Activated CD4-positive, alpha-beta memory T cell treated with anti-CD3 and anti-CD28 coated beads for 36 hours (primary cell): Measurements from ENCODE around the gene FOS. TPM values are rescaled to one million over a fixed set of nuclear protein-coding genes. Genes with fewer than 3 reads are reported as not detected.

Source experiments
- CTCF ChIA-PET: fragments of 350-600 bp; sonication (Branson Sonifier 250); formaldehyde crosslinking; loops from one replicate; lab custom pipeline; 2021; ENCODE audit warnings: antibody characterized with exemption, inconsistent platforms; lab: Charles Lee
- POLR2A ChIA-PET: fragments of 350-600 bp; sonication (Branson Sonifier 250); formaldehyde crosslinking; loops from one replicate; lab custom pipeline; 2021; ENCODE audit warnings: antibody characterized with exemption; lab: Charles Lee
- DNase-seq: peaks from one replicate; pipeline ENCODE4 v3.0.0-alpha.2; 2020
- H3K27ac Mint-ChIP-seq: one replicate; pipeline ENCODE4 v1.8.0; 2021; ENCODE audit warnings: mixed read lengths
- H3K27me3 Mint-ChIP-seq: one replicate; pipeline ENCODE4 v1.8.0; 2021; ENCODE audit warnings: mixed read lengths
- H3K36me3 Mint-ChIP-seq: one replicate; pipeline ENCODE4 v1.8.0; 2021; ENCODE audit warnings: mixed read lengths
- H3K4me1 Mint-ChIP-seq: one replicate; pipeline ENCODE4 v1.8.0; 2021; ENCODE audit warnings: low read depth, mixed read lengths
- H3K4me3 Mint-ChIP-seq: one replicate; pipeline ENCODE4 v1.8.0; 2021; ENCODE audit warnings: mild to moderate bottlenecking, mixed read lengths
- H3K9me3 Mint-ChIP-seq: one replicate; pipeline ENCODE4 v1.8.0; 2021; ENCODE audit warnings: mixed read lengths
- intact Hi-C: fragments of 100-400 bp; cut with micrococcal nuclease; formaldehyde crosslinking; loops from one replicate; pipeline ENCODE4 v1.15.1; 2023
- total RNA-seq, 2 experiments: library from RNA; stranded (reverse); gene quantifications; one replicate each; pipeline ENCODE4 v1.2.3, GENCODE V29; 2021

Gene FOS
- total RNA-seq, 2 experiments from 2014 or later, result 21.1 to 26.7 TPM

GRCh38 chr14:75268633-75269550 lies 9.7 kb upstream of the FOS start:
- Mint-ChIP-seq H3K27me3 (peaks cover 4% of the 10 kb centered on the region), H3K9me3 (no peaks in the 10 kb centered on the region), H3K4me3 (no peak overlapping the region), H3K36me3 (no peaks in the 10 kb centered on the region), H3K27ac (no peak overlapping the region), H3K4me1 (peaks cover 3% of the 10 kb centered on the region)
- intact Hi-C loops, result no loop called here
- ChIA-PET POLR2A (no interaction called here), CTCF (interaction anchor here (1.1 kb wide), 1 partner anchor 35 kb away, joined by 3 read pairs; no protein-coding TSS in a partner anchor)
- no peak for DNase-seq

DNA sequence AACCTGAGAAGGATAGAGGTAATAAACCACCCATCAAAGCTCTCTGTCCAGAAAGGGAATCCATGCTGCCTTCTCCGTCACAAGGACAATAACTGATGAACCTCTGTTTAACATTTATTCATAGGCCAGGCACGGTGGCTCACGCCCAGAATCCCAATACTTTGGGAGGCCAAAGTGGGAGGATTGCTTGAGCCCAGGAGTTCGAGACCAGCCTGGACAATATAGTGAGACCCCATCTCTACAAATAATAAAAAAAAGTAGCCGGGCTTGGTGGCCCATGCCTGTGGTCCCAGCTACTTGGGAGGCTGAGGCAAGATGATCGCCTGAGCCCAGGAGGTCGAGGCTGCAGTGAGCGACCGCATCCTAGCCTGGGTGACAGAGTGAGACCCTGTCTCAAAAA lies 7.1 kb upstream of the FOS start:
- no peak overlapping the region for H3K4me3 Mint-ChIP-seq
- H3K4me1 Mint-ChIP-seq, result peaks cover 18% of the 10 kb centered on the region
- no peaks in the 10 kb centered on the region for H3K36me3 Mint-ChIP-seq
- CTCF ChIA-PET, result interaction anchor here (1.3 kb wide), 1 partner anchor 25 kb away, joined by 4 read pairs; no protein-coding TSS in a partner anchor
- peaks cover 12% of the 10 kb centered on the region for H3K27me3 Mint-ChIP-seq
- intact Hi-C loops, result no loop called here
- H3K9me3 Mint-ChIP-seq, result no peaks in the 10 kb centered on the region
- no peak for DNase-seq
- POLR2A ChIA-PET, result interaction anchor here (0.6 kb wide), 1 partner anchor 23 kb away, joined by 3 read pairs; no protein-coding TSS in a partner anchor
- H3K27ac Mint-ChIP-seq, result no peak overlapping the region

GRCh38 chr14:75273272-75274049 lies 5.2 kb upstream of the FOS start:
- Mint-ChIP-seq H3K27me3 (peaks cover 15% of the 10 kb centered on the region), H3K4me3 (no peak overlapping the region), H3K9me3 (no peaks in the 10 kb centered on the region), H3K27ac (no peak overlapping the region), H3K36me3 (no peaks in the 10 kb centered on the region), H3K4me1 (peaks cover 26% of the 10 kb centered on the region)
- DNase-seq, result no peak
- intact Hi-C loops, result no loop called here
- ChIA-PET CTCF (interaction anchor here (1.4 kb wide), 2 partner anchors 8 to 15 kb away, joined by 3 read pairs; no protein-coding TSS in a partner anchor), POLR2A (interaction anchor here (1.8 kb wide), 1 partner anchor 15 kb away, joined by 6 read pairs; no protein-coding TSS in a partner anchor)

DNA sequence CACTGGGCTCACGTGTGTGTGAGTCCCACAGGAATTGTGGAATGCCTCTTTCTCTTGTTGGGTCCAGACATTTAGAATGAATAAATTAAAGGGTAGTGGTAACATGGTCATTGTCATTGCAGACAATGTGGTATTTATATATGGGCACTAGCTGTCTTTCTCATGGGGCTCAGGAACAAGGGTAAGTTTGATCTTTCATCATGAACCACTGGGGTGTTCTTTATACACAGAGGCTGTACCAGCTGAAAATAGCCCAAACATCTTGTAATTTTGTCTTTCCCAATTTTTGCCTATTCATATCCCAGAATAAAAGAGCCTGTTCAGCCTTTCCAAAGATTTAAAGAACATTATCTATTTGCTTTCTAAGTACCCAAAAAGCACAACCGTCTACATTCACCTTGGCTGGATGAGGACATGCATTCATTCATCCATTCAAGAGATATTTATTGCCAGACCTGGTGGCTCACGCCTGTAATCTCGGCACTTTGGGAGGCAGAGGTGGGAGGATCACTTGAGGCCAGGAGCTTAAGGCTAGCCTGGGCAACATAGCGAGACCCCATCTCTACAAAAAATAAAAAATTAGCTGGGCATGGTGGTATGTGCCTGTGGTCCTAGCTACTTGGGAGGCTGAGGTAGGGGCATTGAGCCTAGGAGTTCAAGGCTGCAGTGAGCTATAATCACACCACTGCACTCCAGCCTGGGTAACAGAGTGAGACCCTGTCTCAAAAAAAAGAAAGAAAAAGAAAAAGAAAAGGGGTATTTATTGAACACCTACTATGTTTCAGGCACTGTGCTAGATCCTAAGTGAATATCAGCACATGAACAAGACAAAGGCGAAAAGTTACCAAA lies 4.4 kb upstream of the FOS start:
- H3K4me1 Mint-ChIP-seq, result peaks cover 27% of the 10 kb centered on the region
- CTCF ChIA-PET, result interaction anchor here (1.4 kb wide), 2 partner anchors 9 to 16 kb away, joined by 3 read pairs; no protein-coding TSS in a partner anchor

GRCh38 chr14:75274899-75275569 lies 3.6 kb upstream of the FOS start:
- H3K4me3 Mint-ChIP-seq, result no peak overlapping the region
- H3K27ac Mint-ChIP-seq, result no peak overlapping the region
- peaks cover 8% of the 10 kb centered on the region for H3K36me3 Mint-ChIP-seq
- DNase-seq, result peak; percentile 46
- peaks cover 15% of the 10 kb centered on the region for H3K27me3 Mint-ChIP-seq
- no peaks in the 10 kb centered on the region for H3K9me3 Mint-ChIP-seq
- intact Hi-C loops, result no loop called here
- ChIA-PET POLR2A (no interaction called here), CTCF (interaction anchor here (1.4 kb wide), 1 partner anchor 10 kb away, joined by 3 read pairs; no protein-coding TSS in a partner anchor)
- peaks cover 34% of the 10 kb centered on the region for H3K4me1 Mint-ChIP-seq

More for the DNA sequence above, 4.4 kb upstream of the FOS start:
- no peak for DNase-seq
- intact Hi-C loops, result no loop called here
- no peak overlapping the region for H3K4me3 Mint-ChIP-seq
- POLR2A ChIA-PET, result interaction anchor here (1.8 kb wide), 1 partner anchor 15 kb away, joined by 6 read pairs; no protein-coding TSS in a partner anchor
- peaks cover 15% of the 10 kb centered on the region for H3K27me3 Mint-ChIP-seq
- peaks cover 1% of the 10 kb centered on the region for H3K36me3 Mint-ChIP-seq
- no peaks in the 10 kb centered on the region for H3K9me3 Mint-ChIP-seq
- H3K27ac Mint-ChIP-seq, result no peak overlapping the region

GRCh38 chr14:75275598-75275997 lies 3.0 kb upstream of the FOS start:
- CTCF ChIA-PET, result no interaction called here
- H3K27ac Mint-ChIP-seq, result no peak overlapping the region

GRCh38 chr14:75277008-75277814 lies 1.4 kb upstream of the FOS start:
- Mint-ChIP-seq H3K27ac (no peak overlapping the region), H3K4me1 (peaks cover 48% of the 10 kb centered on the region), H3K9me3 (no peaks in the 10 kb centered on the region), H3K36me3 (peaks cover 25% of the 10 kb centered on the region), H3K4me3 (peak overlapping the region; percentile 92), H3K27me3 (peaks cover 15% of the 10 kb centered on the region)
- intact Hi-C loops, result no loop called here
- POLR2A ChIA-PET, result interaction anchor here (1.1 to 1.8 kb wide), 4 partner anchors 12 to 30 kb away, joined by 3 to 8 read pairs (median 6); no protein-coding TSS in a partner anchor
- CTCF ChIA-PET, result interaction anchor here (1.7 kb wide), 1 partner anchor 17 kb away, joined by 7 read pairs; no protein-coding TSS in a partner anchor
- peak; percentile 69 for DNase-seq

More at GRCh38 chr14:75275598-75275997, 3.0 kb upstream of the FOS start:
- intact Hi-C loops, result no loop called here
- Mint-ChIP-seq H3K4me1 (peaks cover 38% of the 10 kb centered on the region), H3K36me3 (peaks cover 13% of the 10 kb centered on the region), H3K9me3 (no peaks in the 10 kb centered on the region), H3K27me3 (peaks cover 15% of the 10 kb centered on the region), H3K4me3 (no peak overlapping the region)
- POLR2A ChIA-PET, result no interaction called here
- no peak for DNase-seq

- DNase-seq, result no peak
- Mint-ChIP-seq H3K27me3 (peaks cover 15% of the 10 kb centered on the region), H3K27ac (peak overlapping the region; percentile 23), H3K9me3 (no peaks in the 10 kb centered on the region), H3K36me3 (peaks cover 25% of the 10 kb centered on the region), H3K4me1 (peaks cover 48% of the 10 kb centered on the region), H3K4me3 (peak overlapping the region; percentile 92)
- CTCF ChIA-PET, result interaction anchor here (0.5 to 1.7 kb wide), 2 partner anchors 17 to 156 kb away, joined by 4 to 7 read pairs; no protein-coding TSS in a partner anchor
- intact Hi-C loops, result loop anchor here (1.0 kb wide), 4 partner anchors 16 to 102 kb away; partner anchors contain the start of gene TMED10
- POLR2A ChIA-PET, result interaction anchor here (0.8 to 1.8 kb wide), 11 partner anchors 10 to 121 kb away, joined by 3 to 11 read pairs (median 5); no protein-coding TSS in a partner anchor
Measured at GRCh38 chr14:75277815-75278421, 710 bp upstream of the FOS start.

DNA sequence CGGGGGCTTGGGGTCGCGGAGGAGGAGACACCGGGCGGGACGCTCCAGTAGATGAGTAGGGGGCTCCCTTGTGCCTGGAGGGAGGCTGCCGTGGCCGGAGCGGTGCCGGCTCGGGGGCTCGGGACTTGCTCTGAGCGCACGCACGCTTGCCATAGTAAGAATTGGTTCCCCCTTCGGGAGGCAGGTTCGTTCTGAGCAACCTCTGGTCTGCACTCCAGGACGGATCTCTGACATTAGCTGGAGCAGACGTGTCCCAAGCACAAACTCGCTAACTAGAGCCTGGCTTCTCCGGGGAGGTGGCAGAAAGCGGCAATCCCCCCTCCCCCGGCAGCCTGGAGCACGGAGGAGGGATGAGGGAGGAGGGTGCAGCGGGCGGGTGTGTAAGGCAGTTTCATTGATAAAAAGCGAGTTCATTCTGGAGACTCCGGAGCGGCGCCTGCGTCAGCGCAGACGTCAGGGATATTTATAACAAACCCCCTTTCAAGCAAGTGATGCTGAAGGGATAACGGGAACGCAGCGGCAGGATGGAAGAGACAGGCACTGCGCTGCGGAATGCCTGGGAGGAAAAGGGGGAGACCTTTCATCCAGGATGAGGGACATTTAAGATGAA lies 630 bp downstream of the FOS start:
- H3K4me3 Mint-ChIP-seq, result peak overlapping the region; percentile 92
- DNase-seq, result peak; percentile 72
- H3K27me3 Mint-ChIP-seq, result peaks cover 11% of the 10 kb centered on the region
- H3K4me1 Mint-ChIP-seq, result peaks cover 48% of the 10 kb centered on the region
- peak overlapping the region; percentile 91 for H3K27ac Mint-ChIP-seq
- ChIA-PET CTCF (interaction anchor here (1.0 kb wide), 1 partner anchor 88 kb away, joined by 3 read pairs; no protein-coding TSS in a partner anchor), POLR2A (interaction anchor here (1.0 to 1.7 kb wide), 8 partner anchors 8 to 152 kb away, joined by 3 to 11 read pairs (median 5); partner anchors contain the start of gene NEK9)
- intact Hi-C loops, result no loop called here
- peaks cover 25% of the 10 kb centered on the region for H3K36me3 Mint-ChIP-seq
- no peaks in the 10 kb centered on the region for H3K9me3 Mint-ChIP-seq
